ENCODE results near the gene LRRC55. TPM values are rescaled to one million over a fixed set of nuclear protein-coding genes. Genes with fewer than 3 reads are reported as not detected.

Gene LRRC55
- total RNA-seq, 1 experiment from 2014 or later, result not detected

DNA sequence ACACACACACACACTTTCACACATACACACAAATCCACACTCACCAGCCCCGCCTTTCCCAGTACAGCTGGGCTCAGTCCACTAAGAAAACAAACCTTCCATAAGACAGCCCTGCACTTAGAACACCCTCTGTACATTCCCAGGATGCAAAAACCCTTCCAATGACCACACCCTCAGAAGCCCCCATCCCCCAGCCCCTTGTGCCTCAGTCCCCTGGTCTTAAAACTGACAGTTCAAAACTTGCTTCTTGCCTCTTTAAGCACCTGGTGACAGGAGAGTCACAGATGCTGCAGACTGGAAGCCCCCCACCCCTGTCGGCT lies 32.3 kb downstream of the LRRC55 start:
- ChIA-PET POLR2A (no interaction called here), CTCF (no interaction called here)
- H3K27me3 ChIP-seq (ENCODE audit: control insufficient read depth, insufficient read depth, low read length), result no peaks in the 10 kb centered on the region; the same call in 1 of the 2 replicates
- H3K4me1 ChIP-seq (ENCODE audit: control insufficient read depth, insufficient read depth, low read length), result no peaks in the 10 kb centered on the region
- H3K9me3 ChIP-seq (ENCODE audit: control insufficient read depth, insufficient read depth, low read depth, low read length), result no peaks in the 10 kb centered on the region
- no peak overlapping the region for H3K27ac ChIP-seq (ENCODE audit: low read length)
- intact Hi-C loops (cut with micrococcal nuclease; ENCODE audit: unreplicated experiment) (no loop called here), in situ Hi-C loops (cut with HindIII; ENCODE audit: low pct_unique_long_range_greater_than_20kb, low sequenced_read_pairs) (no loop called here)
- TF ChIP-seq TCF7L2 (IDR thresholded peaks at IDR 0.05; ENCODE audit: low read depth, low read length) (no peak), POLR2AphosphoS5 (IDR thresholded peaks at IDR 0.05; ENCODE audit: low read depth, low read length) (no peak), CTCF (IDR thresholded peaks at IDR 0.05) (no peak)
- ATAC-seq, result no peak
- no peak overlapping the region for H3K4me3 ChIP-seq (ENCODE audit: low read depth in 2 of 2, low read length in 2 of 2)
- BruUV-seq (replicated peaks), result no TSS peak
- DNase-seq (ENCODE audit: low read depth, low spot score), result no peak
- H3K36me3 ChIP-seq (ENCODE audit: control insufficient read depth, insufficient read depth, low read length), result no peaks in the 10 kb centered on the region

DNA sequence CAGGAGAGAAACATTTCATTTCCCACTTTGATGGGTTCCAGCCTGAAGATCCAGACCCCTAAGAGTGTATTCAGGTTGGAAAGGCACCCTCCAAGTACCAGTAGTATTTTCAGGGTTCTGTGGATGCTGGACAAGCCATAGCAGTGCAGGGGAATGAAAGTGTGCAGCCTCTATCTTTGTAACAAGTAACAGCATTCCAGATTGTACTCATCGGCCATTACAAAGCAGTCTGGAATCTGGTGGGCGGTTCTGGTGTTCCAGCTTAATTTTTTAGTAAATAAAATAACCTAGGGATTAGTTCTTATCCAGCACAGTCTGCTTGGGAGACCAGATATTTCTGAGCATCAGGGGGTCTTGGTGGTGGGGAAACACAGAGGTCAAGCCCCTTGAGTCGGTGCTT lies 32.7 kb downstream of the LRRC55 start:
- ChIA-PET CTCF (no interaction called here), POLR2A (no interaction called here)
- BruUV-seq (replicated peaks), result no TSS peak
- intact Hi-C loops (cut with micrococcal nuclease; ENCODE audit: unreplicated experiment) (no loop called here), in situ Hi-C loops (cut with HindIII; ENCODE audit: low pct_unique_long_range_greater_than_20kb, low sequenced_read_pairs) (no loop called here)
- Histone ChIP-seq H3K9me3 (ENCODE audit: control insufficient read depth, insufficient read depth, low read depth, low read length) (no peaks in the 10 kb centered on the region), H3K4me3 (ENCODE audit: low read depth in 2 of 2, low read length in 2 of 2) (no peak overlapping the region), H3K27me3 (ENCODE audit: control insufficient read depth, insufficient read depth, low read length) (no peaks in the 10 kb centered on the region), H3K4me1 (ENCODE audit: control insufficient read depth, insufficient read depth, low read length) (no peaks in the 10 kb centered on the region), H3K27ac (ENCODE audit: low read length) (no peak overlapping the region), H3K36me3 (ENCODE audit: control insufficient read depth, insufficient read depth, low read length) (no peaks in the 10 kb centered on the region)
- TF ChIP-seq POLR2AphosphoS5 (IDR thresholded peaks at IDR 0.05; ENCODE audit: low read depth, low read length) (no peak), TCF7L2 (IDR thresholded peaks at IDR 0.05; ENCODE audit: low read depth, low read length) (no peak), SIN3A (IDR thresholded peaks at IDR 0.05; ENCODE audit: borderline replicate concordance, insufficient read depth, low read depth, low read length) (no peak), CTCF (IDR thresholded peaks at IDR 0.05) (no peak), REST (IDR thresholded peaks at IDR 0.05; ENCODE audit: insufficient read depth in 1 of 2, low read depth in 2 of 2, low read length in 1 of 2) (no peak)
- ATAC-seq, result no peak
- DNase-seq (ENCODE audit: low read depth, low spot score), result no peak

DNA sequence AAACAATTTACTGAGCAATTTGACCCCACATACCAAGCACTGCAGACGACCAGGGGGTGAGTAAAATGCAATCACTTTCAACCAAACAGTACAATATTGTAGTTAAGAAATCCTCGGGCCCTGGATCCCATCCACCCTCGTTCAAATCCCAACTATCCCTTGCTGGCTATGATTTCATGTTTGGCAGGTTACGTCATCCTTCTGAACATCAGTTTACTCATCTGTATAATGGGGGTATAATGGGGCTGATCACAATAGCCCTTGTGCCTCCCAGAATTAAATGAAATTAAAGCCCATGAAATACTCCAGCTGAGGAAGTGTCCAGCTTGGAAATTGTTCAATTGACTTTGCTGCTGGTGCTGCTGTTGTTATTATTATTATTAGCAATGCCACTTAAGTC lies 34.7 kb downstream of the LRRC55 start:
- Histone ChIP-seq H3K4me1 (ENCODE audit: control insufficient read depth, insufficient read depth, low read length) (no peaks in the 10 kb centered on the region), H3K27ac (ENCODE audit: low read length) (no peak overlapping the region), H3K27me3 (ENCODE audit: control insufficient read depth, insufficient read depth, low read length) (no peaks in the 10 kb centered on the region), H3K36me3 (ENCODE audit: control insufficient read depth, insufficient read depth, low read length) (no peaks in the 10 kb centered on the region), H3K4me3 (ENCODE audit: low read depth in 2 of 2, low read length in 2 of 2) (no peak overlapping the region), H3K9me3 (ENCODE audit: control insufficient read depth, insufficient read depth, low read depth, low read length) (no peaks in the 10 kb centered on the region)
- intact Hi-C loops (cut with micrococcal nuclease; ENCODE audit: unreplicated experiment), result no loop called here
- no TSS peak for BruUV-seq (replicated peaks)
- TF ChIP-seq CTCF (IDR thresholded peaks at IDR 0.05) (no peak), TCF7L2 (IDR thresholded peaks at IDR 0.05; ENCODE audit: low read depth, low read length) (no peak), REST (IDR thresholded peaks at IDR 0.05; ENCODE audit: insufficient read depth in 1 of 2, low read depth in 2 of 2, low read length in 1 of 2) (no peak), SIN3A (IDR thresholded peaks at IDR 0.05; ENCODE audit: borderline replicate concordance, insufficient read depth, low read depth, low read length) (no peak)
- in situ Hi-C loops (cut with HindIII; ENCODE audit: low pct_unique_long_range_greater_than_20kb, low sequenced_read_pairs), result no loop called here
- ChIA-PET POLR2A (no interaction called here), CTCF (no interaction called here)
- no peak for ATAC-seq
- no peak for DNase-seq (ENCODE audit: low read depth, low spot score)
